Muscle of arm (tissue), 12 donors: ENCODE data around the gene GP1BA. TPM values are rescaled to one million over a fixed set of nuclear protein-coding genes. Genes with fewer than 3 reads are reported as not detected.
"Not testable (repeated sequence)": the region's sequence is repeated elsewhere in the genome, so short reads cannot be mapped to it uniquely, and the experiment has no call there.

ENCODE experiments used
- DNase-seq: peaks from one replicate; pipeline ENCODE4 v3.0.0-alpha.2; 2013
- polyA plus RNA-seq, 12 donors: library from polyadenylated mRNA; unstranded; fragments of 120-200 nt; gene quantifications; one replicate each; pipeline ENCODE4 v1.2.1, GENCODE V29; 2013; ENCODE audit not compliant: insufficient read length in 12 of 12

Gene GP1BA
- polyA plus RNA-seq, 12 donors, result 0.61 to 7.5 (median 1.1) TPM; not detected in 2

GRCh38 chr17:4901108-4901647 is 30.9 kb upstream of the GP1BA start:
- no peak for DNase-seq

GRCh38 chr17:4901648-4902344 is 30.3 kb upstream of the GP1BA start:
- DNase-seq, result no peak

- no peak for DNase-seq
These were observed 29.5 kb upstream of the GP1BA start for GRCh38 chr17:4902540-4902939.

DNA sequence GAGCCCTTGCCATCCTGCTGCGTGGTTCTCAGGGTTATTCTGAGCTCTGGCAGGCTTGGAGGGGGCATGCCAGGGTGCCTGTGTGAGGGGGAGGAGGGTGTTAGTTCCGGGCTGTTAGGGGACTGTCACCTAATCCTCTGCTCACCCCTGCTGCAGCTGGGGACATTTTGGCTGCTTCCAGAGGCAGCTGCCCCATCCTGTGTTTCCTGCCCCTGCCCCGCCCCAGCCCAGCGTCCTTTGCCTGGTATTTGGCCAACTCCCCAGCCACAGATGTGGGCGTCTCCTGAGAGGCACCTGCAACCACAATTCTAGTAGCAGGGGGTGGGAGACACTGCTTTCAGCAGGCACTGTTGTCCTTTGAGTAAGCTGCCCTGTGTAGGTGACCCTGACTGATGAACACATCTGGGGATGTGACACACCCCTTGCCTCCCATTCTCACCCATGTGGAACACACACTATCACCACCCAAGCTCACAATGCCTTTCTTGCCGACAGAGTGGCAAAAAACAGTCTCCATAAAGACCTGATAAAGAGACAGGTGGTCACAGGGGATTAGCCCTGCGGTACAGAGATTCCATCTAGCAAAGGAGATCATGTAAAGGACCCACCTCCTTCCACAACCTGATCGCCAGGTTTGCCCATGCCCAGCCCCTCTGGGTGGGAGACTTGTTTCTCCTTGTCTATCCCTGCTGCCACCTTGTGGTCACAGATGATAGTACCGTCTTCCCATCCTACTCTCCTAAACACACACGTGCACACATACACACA is 28.8 kb upstream of the GP1BA start, which contains the start of gene CHRNE:
Gene CHRNE, minus strand, starts transcription at position 48 of the 768 bp plus-strand sequence. Its CDS starts 35 bp downstream, at position 13.
- DNase-seq, result peak; percentile 79

DNA sequence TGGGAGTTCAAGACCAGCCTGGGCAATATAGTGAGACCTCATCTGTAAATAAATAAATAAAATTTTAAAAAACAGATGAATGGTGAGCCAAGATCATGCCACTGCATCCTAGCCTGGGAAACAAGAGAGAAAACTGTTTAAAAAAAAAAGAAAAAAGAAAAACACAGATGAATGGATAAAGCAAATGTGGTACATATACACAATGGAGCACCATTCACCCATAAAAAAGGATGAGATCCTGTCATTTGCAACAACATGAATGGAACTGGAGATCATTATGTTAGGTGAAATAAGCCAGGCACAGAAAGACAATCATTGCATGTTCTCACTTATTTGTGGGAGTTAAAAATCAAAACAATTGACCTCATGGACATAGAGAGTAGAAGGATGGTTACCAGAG is 25.4 kb upstream of the GP1BA start:
- not testable (repeated sequence) for DNase-seq

GRCh38 chr17:4908301-4908700 is 23.8 kb upstream of the GP1BA start:
- DNase-seq, result no peak

DNA sequence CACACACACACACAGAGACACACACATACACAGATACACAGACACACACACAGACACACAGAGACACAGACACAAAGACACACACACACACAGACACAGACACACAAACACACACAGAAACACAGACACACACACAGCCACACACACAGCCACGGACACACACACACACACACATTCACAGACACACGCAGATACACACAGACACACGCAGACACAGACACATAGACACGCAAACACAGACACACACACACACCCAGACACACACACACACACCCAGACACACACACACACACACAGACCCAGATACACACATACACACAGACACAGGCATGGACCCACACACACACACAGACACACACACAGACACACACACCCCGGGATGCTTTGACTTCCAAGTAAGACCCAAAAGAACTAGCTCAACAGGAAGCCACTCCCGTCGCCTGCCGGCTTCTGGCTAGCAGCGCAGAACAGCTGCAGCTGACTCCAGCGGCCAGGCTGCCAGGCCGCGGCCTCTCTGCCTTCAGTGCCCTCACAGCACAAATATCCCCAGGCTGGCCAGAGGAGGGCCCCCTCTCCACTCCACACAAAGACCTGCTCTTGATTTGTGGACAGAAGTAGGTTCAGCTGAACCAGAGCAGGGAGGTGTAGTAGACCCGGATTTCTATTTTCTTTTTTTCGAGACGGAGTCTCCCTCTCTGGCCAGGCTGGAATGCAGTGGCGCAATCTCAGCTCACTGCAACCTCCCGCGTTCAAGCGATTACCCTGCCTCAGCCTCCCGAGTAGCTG is 23.2 kb upstream of the GP1BA start:
- DNase-seq, result peak; percentile 89

DNA sequence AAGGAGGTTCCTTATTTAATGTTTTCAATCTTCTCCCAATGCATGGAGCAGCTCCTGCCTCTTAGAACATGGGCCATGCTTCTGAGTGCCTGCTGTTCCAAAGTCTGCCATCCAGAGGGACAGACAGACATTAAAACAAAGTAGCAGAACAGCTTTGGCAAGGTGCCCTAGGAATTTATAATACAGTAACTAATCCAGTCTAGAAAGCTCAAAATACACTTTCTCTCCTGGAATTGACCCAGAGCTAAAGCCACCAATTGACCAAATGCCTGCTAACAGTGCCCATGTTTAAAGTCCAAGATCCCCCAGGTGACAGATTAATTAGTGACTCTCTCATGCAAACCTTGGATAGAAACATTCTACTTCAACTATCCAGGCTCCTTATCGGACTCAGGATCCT is 18.1 kb upstream of the GP1BA start:
- no peak for DNase-seq

- DNase-seq, result not testable (repeated sequence)
These were observed 17.5 kb upstream of the GP1BA start for GRCh38 chr17:4914551-4914950.

GRCh38 chr17:4919511-4920047 is 12.5 kb upstream of the GP1BA start:
- no peak for DNase-seq

GRCh38 chr17:4920351-4921048 is 11.6 kb upstream of the GP1BA start:
- no peak for DNase-seq

DNA sequence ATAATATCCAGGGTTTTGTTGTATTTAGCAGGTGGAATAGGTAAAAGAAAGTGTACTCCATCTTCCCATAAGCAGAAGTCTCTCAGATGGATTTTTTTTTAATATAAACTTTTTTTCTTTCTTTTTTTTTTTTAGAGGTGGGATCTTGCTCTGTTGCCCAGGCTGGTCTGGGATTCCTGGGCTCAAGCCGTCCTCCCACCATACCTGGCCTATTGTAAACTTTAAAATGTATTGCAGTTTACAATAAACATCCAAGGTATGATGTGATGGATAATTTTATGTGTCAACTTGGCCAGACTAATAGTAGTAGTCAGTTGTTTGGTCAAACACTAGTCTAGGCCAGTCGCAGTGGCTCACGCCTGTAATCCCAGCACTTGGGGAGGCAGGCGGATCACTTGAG is 10.8 kb upstream of the GP1BA start:
- no peak for DNase-seq

GRCh38 chr17:4926577-4927335 is 5.3 kb upstream of the GP1BA start:
- not testable (repeated sequence) for DNase-seq

GRCh38 chr17:4928881-4929280 is 3.2 kb upstream of the GP1BA start:
- no peak for DNase-seq

- no peak for DNase-seq
These were observed 679 bp downstream of the GP1BA start for GRCh38 chr17:4932756-4933155.

DNA sequence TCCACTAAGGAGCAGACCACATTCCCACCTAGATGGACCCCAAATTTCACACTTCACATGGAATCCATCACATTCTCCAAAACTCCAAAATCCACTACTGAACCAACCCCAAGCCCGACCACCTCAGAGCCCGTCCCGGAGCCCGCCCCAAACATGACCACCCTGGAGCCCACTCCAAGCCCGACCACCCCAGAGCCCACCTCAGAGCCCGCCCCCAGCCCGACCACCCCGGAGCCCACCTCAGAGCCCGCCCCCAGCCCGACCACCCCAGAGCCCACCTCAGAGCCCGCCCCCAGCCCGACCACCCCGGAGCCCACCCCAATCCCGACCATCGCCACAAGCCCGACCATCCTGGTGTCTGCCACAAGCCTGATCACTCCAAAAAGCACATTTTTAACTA is 1.6 kb downstream of the GP1BA start:
- no peak for DNase-seq

GRCh38 chr17:4934173-4934979 is 2.3 kb downstream of the GP1BA start:
- DNase-seq, result no peak

- no peak for DNase-seq
These were observed 3.6 kb downstream of the GP1BA start for GRCh38 chr17:4935650-4936049.

DNA sequence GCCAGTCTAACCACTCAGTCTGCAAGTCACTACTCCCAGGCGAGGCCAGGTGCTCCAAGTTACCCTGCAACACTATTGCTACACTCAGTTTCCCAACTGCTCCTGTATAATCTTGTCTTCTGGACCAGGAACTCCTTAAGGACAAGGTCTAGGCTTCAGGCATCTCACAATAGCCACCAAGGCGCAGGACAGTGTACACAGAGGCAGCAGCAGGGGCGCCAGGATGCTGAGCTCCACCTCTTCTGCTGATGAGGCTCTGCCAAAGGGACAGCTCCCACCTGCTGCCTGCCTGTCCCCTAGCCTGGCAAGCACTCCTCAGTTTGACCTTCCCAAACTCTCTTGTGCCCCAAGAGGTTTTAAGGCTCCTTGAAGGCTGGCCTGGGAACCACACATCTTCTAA is 4.4 kb downstream of the GP1BA start:
- no peak for DNase-seq

- DNase-seq, result no peak
These were observed 5.5 kb downstream of the GP1BA start for GRCh38 chr17:4937553-4937952.
